22Rv1 (cell line): ENCODE results near the gene LITAF.

ENCODE experiments used
- ZFX ChIP-seq: fragments of 450-650 bp; IDR thresholded peaks from 2 replicates; pipeline ENCODE4 v1.6.1; 2017; ENCODE audit warnings: antibody characterized with exemption, borderline replicate concordance
- TF ChIP-seq, protein P1 (sequence below): fragments of 450-650 bp; IDR thresholded peaks from 2 replicates; pipeline ENCODE4 v1.5.1; 2017; ENCODE audit warnings: mild to moderate bottlenecking

DNA sequence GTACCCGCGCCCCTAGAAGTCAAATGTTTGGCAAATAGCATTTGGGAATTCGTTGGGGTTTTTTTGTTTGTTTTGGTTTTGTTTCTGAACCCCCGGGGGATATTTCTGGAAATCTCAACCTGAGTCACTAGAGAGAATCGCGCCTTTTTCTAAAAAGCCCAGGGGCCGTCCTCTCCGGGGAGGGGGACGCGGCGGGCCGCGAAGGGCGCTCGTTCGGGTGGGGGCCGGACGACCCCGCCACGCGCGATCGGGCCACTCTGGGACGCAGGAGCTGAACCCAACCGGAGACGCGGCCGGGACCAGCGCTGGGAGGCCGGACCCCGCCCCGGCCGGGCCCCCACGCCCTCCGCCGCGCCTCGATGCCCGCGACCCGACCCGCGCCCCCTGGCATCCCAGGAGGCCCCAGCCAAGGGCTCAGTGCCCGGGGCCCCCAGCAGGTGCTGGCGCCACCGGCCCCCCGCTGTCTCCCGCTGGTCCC is 302 bp downstream of the LITAF start:
- TF ChIP-seq, protein P1, sequence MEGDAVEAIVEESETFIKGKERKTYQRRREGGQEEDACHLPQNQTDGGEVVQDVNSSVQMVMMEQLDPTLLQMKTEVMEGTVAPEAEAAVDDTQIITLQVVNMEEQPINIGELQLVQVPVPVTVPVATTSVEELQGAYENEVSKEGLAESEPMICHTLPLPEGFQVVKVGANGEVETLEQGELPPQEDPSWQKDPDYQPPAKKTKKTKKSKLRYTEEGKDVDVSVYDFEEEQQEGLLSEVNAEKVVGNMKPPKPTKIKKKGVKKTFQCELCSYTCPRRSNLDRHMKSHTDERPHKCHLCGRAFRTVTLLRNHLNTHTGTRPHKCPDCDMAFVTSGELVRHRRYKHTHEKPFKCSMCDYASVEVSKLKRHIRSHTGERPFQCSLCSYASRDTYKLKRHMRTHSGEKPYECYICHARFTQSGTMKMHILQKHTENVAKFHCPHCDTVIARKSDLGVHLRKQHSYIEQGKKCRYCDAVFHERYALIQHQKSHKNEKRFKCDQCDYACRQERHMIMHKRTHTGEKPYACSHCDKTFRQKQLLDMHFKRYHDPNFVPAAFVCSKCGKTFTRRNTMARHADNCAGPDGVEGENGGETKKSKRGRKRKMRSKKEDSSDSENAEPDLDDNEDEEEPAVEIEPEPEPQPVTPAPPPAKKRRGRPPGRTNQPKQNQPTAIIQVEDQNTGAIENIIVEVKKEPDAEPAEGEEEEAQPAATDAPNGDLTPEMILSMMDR: no peak
- no peak for TF ChIP-seq ZFX
